ENCODE data around the gene PGAP2.
A peak's percentile ranks its signal among the peaks of the same experiment; 100 is the strongest.

PGAP2 gene

DNA sequence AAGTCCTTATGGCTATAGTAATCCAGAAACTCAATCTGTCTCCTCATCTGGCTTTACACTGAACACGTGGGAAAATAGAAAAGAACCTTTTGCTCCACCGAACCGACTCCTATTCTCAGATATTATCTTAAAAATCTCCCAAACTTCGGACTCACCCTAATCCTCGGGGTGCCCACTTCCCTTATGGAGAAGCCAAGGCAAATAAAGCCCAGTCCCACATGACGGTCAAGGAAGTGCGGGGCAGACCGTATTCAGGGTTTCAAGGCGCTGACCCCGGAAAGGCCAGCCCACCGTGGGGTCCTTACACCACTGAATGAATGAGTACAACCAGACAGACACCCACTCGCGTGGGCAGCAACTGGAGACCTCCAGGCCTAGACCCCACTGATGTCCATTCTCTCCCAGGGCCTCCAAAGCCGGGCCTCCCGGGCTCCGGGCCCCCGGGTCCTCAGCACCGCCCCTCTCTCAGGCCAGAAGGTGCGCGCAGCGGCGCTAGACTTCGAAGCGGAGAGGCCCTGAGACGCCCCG is 11.5 kb upstream of the PGAP2 start:
- no peak for DNase-seq (ENCODE audit: extremely low read depth, low read depth)
- TF ChIP-seq, protein P1, sequence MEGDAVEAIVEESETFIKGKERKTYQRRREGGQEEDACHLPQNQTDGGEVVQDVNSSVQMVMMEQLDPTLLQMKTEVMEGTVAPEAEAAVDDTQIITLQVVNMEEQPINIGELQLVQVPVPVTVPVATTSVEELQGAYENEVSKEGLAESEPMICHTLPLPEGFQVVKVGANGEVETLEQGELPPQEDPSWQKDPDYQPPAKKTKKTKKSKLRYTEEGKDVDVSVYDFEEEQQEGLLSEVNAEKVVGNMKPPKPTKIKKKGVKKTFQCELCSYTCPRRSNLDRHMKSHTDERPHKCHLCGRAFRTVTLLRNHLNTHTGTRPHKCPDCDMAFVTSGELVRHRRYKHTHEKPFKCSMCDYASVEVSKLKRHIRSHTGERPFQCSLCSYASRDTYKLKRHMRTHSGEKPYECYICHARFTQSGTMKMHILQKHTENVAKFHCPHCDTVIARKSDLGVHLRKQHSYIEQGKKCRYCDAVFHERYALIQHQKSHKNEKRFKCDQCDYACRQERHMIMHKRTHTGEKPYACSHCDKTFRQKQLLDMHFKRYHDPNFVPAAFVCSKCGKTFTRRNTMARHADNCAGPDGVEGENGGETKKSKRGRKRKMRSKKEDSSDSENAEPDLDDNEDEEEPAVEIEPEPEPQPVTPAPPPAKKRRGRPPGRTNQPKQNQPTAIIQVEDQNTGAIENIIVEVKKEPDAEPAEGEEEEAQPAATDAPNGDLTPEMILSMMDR (IDR thresholded peaks at IDR 0.05; ENCODE audit: low read depth, low read length), result no peak; the same call in 1 of the 2 replicates

DNA sequence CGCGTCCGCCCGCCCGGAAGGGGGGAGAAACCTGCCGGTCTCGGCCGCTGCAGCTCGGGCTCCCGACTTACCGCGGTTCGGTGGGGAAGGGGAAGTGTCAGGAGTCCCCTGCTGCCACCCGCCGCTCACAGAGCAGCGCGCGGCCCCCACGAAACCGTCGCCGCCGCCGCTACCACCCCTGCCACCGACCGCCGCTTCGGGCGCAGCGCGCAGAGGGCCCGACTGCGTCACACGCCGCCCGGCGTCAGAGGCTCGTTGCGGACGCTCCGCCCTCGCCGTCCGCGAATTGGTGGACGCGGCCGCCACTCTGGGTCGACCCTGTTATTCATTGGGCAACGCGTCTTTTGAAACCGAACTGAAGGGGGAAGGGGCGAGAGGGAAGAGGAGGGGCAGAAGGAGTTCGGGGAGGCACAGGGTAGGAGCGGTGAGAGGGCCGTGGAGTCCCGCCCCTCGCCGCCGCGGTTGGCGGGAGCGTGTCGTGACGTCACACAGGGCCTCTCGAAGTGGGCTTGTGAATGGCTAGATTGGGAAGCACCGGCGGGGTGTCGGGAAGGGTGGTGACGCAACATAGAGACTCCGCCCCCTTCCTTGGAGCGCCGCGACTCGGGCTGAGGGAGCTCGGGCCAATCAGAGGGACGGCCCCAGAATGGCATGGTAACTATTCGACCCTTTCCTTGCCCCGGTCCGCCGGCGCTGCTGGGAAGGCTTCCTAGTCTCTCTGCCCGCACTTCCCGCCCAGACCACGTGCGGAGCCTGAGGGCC is 10.8 kb upstream of the PGAP2 start, which contains the start of gene NUP98:
NUP98 (minus strand) TSS at position 226 of the 762 bp plus-strand sequence. CDS start 15,437 bp downstream, outside the sequence.
- TF ChIP-seq, protein P1 (IDR thresholded peaks at IDR 0.05; ENCODE audit: low read depth, low read length), result no peak
- DNase-seq (ENCODE audit: extremely low read depth, low read depth), result peak; percentile 100

DNA sequence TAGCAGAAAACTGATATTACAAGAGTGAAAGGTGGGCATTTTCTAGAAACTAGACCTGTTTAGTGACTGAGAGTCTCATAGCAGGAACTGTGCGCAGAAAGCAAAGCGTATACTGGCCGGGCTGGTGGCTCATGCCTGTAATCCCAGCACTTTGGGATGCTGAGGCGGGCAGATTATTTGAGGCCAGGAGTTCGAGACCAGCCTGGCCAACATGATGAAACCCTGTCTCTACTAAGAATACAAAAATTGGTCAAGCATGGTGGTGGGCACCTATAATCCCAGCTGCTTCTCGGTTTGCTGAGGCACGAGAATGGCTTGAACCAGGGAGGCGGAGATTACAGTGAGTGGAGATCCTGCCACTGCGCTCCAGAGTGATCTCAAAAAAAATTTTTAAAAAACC is 9.2 kb upstream of the PGAP2 start:
- TF ChIP-seq, protein P1 (IDR thresholded peaks at IDR 0.05; ENCODE audit: low read depth, low read length), result no peak
- no peak for DNase-seq (ENCODE audit: extremely low read depth, low read depth)

DNA sequence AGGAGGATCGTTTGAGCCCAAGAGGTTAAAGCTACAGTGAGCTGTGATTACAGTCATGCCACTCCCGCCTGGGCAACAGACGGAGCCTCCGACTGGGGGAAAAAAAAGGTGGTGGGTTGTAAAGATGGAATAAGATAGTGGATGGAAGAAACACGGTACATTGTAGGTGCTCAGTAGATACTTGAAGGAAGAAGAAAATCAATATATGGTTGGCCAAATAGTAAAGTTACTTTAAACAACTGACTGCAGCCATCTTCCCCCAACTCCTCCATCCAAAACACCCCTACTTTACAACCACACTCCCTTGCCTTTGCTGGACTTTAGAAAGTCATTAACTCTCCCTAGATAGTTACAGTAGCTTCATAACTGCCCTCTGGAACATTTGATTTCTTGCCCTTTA is 8.5 kb upstream of the PGAP2 start:
- TF ChIP-seq, protein P1 (IDR thresholded peaks at IDR 0.05; ENCODE audit: low read depth, low read length), result no peak
- DNase-seq (ENCODE audit: extremely low read depth, low read depth), result no peak

- no peak for DNase-seq (ENCODE audit: extremely low read depth, low read depth)
Observed at GRCh38 chr11:3802011-3802790, 6.2 kb upstream of the PGAP2 start.

DNA sequence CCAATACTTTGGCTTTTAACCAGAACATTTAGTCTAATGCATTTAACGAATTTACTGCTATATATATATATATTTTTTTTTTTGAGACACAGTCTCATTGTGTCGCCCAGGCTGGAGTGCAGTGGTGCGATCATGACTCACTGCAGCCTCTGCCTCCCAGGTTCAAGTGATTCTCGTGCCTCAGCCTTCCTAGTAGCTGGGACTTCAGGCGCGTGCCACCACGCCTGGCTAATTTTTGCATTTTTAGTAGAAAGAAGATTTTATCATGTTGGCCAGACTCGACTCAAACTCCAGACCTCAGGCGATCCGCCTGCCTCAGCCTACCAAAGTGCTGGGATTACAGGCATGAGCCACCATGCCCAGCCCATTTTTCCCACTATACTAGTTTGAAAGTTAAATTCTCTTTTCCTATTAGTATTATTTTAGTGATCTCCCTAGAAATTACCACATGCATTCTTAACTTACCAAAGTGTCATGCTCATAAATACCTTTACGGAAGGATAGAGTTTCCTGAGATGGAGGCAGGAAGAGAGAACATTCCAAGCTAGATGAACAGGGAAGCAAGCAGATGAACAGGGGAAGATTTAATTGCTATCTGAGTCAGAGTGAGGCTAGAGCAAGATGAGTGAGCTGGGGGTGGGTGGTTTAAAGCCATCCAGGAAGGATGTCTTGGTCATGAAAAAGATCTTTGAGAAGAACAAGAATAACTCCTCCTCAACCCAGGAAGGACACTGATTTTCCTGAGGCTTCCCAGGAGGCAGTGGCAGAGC is 4.4 kb upstream of the PGAP2 start:
- TF ChIP-seq, protein P1 (IDR thresholded peaks at IDR 0.05; ENCODE audit: low read depth, low read length), result no peak
- DNase-seq (ENCODE audit: extremely low read depth, low read depth), result no peak

More at GRCh38 chr11:3802011-3802790, 6.2 kb upstream of the PGAP2 start:
- TF ChIP-seq, protein P1 (IDR thresholded peaks at IDR 0.05; ENCODE audit: low read depth, low read length), result no peak
